HG03571 (cell line): ENCODE results near the gene FAM111A.

Experiments used
- ATAC-seq: cut with Tn5 transposase; IDR thresholded peaks from one replicate; pipeline ENCODE4 v1.9.1; 2021; ENCODE audit not compliant: unreplicated experiment

FAM111A gene

DNA sequence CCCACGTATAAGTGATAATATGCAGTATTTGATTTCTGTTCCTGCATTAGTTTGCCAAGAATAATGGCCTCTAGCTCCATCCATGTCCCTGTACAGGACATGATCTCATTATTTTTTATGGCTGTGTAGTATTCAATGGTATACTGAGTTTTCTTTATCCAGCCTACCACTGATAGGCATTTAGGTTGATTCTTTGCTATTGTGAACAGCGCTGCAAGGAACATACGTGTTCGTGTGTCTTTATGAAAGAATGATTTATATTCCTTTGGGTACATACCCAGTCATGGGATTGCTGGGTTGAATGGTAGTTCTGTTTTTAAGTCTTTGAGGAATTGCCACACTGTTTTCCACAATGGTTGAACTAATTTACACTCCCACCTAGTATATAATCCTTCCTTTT, 1.5 kb upstream of the FAM111A start:
- no peak for ATAC-seq

DNA sequence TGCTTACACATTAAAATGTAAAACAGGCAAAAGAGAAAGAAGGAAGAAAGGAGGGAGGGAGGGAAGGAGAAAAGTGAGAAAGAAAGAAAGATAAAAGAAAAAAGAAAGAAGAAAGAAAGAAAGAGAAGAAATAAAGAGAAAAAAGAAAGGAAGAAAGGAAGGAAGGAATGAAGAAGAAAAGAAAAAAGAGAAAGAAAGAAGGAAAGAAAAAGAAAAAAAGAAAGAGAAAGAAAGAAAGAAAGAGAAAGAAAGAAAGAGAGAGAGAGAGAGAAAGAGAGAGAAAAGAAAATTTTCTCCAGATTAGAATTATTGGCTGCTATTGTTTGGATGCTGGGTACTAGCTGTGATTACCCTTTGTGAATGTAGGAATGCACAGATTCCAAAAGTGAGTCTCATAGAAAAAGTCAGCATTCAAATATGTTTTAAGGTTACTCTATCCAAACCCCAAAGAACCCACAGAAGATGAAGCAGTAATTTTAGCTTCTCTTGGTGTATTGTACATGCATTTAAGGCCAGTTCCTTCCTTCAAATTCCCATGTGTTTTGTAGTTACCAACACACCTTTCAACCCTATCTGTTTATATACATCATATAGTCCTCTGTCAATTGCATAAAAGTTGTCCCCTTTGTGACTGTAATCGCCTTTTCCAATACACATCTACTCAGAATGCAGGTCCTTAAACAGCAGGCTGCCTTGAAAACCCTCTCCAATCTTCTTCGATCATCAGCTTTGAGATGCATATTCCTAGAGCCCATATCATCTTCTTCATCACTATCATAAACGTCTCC, 789 bp upstream of the FAM111A start:
- no peak for ATAC-seq

DNA sequence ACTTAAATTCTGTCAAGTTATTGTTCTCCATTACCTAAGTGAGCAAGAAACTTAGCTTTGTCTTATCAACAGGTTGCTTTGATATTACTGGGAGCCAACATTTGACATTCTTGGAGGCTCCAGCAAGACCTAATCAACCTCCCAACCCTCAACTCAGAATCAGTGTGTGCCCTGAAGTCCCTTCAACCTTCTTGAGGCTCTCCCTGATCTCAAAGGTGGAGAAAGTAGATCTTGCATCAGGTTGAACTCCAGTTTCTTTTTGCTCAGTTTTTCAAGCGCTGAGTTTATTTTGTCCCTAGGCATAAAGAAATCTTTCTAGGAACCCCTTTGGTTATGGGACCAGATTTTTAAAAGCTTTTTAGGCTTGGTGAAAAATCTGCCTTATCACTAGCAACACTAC, 1.4 kb downstream of the FAM111A start:
- no peak for ATAC-seq

DNA sequence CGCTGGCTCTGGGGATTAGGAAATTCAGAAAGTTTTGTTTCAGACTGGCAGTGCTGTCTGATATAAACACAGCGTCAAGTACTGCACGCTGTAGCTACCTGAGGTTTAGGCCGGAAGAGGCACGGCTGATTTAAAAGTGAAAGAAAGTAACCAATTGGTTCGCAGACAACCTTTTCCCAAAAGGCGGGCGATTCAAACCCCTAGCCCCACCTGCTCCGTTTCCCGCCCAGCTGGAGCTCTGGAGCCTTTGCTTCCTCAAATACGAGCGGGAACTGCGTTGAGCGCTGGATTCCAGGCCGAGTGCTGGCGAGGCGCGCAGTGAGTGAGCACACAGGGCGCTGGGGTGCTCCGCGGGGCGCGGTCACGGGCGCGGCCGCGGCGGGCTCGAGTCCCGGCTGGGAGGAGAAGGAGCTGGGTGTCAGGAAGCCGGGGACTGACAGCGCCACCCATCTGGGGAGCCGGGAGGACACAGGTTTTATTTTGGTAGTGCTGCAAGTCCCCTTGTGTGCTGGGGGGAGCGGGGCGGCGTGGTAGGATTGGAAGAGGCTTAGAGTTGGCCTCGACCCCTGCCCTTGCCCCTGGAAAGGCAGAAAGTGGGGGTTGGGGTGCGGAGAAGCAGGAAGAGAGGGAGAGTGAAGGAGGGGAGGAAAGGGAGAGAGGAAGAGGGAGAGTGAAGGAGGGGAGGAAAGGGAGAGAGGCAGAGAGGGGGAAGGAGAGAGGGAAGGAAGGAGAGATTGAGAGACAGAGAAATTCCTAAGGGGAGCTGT, 2.1 kb downstream of the FAM111A start:
- ATAC-seq, result peak; percentile 55

DNA sequence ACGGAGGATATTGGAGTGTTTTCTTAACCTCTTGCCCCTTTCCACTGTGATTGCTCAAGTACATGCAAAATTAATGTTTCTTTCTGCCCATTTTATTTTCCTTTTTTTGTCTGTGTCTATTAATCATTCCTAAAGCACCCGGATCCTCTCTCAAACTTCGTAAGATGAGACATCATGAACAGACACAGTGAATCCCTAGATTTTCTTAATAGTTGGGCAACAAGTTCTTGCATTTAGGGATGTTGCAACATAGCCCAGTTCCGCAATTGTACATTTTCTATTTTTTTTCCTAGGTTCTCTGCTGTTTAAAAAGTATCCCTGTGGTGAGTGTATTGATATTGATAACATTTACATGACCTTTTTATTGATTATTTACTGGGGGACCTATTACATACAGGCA, 2.9 kb downstream of the FAM111A start:
- no peak for ATAC-seq

DNA sequence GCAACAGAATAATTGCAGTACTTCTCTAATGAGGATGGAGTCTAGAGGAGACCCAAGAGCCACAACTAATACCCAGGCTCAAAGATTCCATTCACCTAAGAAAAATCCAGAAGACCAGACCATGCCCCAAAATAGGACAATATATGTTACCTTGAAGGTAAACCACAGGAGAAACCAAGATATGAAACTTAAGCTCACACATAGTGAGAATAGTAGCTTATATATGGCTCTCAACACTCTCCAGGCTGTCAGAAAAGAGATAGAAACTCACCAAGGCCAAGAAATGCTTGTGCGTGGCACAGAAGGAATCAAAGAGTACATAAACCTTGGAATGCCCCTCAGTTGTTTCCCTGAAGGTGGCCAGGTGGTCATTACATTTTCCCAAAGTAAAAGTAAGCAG, 9.1 kb downstream of the FAM111A start:
- peak; percentile 47 for ATAC-seq

DNA sequence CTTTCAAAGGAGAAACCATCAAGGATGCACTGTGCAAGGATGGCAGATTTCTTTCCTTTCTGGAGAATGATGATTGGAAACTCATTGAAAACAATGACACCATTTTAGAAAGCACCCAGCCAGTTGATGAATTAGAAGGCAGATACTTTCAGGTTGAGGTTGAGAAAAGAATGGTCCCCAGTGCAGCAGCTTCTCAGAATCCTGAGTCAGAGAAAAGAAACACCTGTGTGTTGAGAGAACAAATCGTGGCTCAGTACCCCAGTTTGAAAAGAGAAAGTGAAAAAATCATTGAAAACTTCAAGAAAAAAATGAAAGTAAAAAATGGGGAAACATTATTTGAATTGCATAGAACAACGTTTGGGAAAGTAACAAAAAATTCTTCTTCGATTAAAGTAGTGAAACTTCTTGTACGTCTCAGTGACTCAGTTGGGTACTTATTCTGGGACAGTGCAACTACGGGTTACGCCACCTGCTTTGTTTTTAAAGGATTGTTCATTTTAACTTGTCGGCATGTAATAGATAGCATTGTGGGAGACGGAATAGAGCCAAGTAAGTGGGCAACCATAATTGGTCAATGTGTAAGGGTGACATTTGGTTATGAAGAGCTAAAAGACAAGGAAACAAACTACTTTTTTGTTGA, 9.8 kb downstream of the FAM111A start:
- peak; percentile 68 for ATAC-seq

DNA sequence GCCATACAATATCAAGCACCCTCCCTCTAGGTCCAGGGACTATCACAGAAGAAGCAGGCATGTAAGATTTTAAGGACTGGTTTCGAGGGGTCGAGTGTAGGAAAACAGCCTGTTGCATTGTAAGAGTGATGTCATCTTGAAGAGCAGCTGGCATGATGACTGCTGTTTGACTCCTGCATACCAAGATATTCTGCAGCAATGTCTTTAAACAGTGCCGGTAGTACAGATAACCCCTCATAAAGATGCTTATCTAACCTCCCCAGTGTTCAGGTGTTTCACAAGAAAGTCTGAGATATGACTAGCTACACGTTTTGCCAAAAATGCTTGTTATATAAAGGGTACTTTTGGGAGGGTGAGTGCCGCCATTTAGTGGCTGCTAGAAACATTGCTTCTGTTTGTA, 12.0 kb downstream of the FAM111A start:
- ATAC-seq, result no peak

DNA sequence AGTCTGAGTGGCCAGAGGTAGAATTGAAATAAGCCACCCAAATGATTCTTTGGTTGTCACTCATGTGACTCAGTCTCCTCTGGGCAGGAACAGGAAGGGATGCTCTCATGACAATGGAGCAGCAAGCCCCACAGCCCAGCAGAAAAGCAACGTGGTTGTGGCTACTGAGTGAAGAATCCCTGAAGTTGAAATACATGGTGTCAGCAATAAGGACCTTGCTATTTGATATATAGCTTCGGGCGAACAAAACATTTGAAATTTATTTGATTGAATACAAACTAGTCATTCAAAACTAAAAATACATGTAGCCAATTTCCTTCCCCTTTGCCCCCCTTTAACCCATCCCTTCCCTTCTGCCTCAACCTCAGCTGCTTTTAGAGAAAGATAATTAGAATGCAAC, 14.8 kb downstream of the FAM111A start:
- ATAC-seq, result no peak

DNA sequence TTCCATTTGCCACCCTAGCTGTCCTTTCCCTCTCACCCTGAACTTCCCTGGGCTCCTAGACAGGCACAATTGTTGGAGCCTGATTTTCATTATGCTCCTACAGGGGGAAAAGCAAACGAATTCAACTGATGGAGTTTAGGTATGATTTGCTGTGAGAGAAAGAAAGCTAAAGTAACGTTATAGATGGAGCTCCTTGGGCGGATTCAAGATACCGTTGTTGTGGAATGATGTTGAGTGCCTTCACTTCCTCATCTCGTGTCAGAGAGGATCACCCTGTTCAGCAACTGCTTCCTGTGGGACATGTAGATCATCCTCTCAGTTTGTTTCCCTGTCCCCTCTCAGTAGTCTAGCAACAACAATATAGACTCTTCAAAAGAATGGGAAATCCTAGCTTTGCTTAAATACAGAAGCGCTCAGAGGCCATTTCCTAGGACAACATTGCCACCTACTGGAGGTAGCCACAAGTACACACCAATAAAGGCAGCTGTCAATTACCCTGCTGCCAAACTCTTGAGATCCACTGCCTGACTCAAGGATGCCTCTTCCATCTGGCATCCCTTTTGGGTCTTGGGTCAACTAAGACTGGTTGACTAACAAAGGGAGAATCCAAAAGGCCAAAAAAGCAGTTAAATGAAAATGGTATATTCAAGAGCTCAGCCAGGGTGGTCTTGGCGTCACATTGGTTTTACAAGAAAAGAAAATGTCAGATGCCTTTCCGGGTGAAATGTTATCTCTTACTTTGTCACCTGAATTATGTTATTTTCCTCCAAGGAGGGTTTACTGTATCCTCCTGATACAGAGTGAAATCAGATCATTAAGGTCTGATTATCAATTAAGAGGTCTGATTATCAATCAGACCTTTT, 15.8 kb downstream of the FAM111A start:
- ATAC-seq, result peak; percentile 82

DNA sequence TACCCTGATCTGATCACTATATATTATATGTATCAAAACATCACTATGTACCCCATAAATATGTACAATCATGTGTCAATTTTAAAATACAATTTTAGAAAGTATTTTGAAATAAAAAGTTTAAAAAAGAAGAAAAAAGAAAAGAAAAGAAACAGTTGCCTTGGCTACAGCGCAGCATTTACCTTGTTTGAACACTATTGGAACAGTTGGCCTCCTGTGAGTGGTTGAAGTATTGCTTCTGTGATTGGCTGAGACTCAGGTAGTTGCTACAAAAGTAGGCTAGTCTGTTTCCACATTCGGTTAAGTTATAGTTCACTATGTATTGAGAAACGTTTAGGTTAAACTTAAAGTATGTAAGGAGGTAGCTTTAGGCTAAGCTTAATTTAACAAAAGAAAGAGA, 21.4 kb downstream of the FAM111A start:
- ATAC-seq, result no peak

DNA sequence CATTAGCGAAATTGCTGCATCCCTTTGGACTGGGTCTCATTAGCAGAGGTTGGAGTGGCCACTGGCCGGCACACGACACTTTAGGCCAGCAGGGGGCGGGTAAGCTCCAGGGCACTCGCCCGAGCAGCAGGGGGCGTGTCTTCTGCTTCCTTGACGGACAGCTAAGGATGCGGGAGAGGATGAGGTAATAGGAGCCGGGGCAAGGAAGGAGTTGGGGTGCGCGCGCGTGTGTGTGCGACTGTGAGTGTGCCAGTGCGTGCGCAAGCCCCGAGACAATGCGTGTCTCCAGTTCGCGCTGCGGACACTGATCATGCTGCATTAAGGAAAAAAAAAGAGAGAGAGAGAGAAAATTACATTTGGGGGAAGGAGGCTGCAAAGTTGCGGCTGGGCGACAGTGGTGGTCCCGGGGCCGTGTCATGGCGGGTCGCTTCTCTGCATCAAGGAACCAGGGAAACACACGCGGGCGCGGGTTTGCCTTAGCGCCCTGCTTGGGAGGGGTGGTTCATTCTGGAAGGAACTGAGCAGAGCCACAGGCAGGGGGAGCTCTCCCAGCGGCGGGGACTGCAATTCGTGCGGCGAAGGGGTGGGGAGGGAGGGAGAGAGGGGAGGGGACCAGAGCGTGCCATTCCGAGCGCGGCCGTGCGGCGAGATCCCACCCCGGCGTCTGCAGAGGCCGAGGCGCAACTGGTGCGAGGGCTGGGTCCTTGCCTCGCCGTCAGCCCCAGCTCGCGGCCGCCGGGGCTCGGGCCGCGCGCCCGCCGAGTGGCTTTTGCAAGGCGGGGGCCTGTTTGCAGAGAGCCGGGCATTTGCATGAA, 29.1 kb downstream of the FAM111A start, which contains the start of gene DTX4:
TSS of gene DTX4 (plus strand) at position 625 of the 815 bp plus-strand sequence. CDS start 464 bp downstream, outside the sequence.
- ATAC-seq, result peak; percentile 72

DNA sequence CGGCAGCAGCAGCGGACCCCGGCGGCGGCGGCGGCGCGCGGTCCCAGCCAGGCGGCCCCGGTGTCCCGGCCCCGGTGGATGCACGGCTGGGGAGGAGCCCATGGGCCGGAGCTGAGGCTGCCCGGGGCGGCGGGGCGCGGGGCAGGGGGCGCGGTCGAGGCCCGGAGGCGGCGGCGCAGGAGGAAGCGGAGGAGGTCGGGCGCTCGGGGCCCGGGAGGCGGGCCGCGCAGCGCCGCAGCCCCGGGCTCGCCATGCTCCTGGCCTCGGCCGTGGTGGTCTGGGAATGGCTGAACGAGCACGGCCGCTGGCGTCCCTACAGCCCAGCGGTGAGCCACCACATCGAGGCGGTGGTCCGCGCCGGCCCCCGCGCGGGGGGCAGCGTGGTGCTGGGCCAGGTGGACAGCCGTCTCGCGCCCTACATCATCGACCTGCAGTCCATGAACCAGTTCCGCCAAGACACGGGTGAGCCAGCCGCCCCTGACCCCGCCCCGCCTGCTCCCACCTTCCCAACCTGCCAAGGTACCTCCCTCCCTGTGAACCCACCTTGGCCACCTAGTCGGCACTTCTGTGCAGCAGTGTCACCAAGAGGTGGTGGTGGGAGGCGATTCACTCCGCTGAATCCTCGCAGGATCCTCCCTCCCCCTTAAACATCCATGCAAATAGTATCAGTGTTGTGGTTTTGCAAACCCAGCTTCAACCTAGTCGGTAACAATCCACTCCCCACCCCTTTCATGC, 29.9 kb downstream of the FAM111A start:
- peak; percentile 30 for ATAC-seq

DNA sequence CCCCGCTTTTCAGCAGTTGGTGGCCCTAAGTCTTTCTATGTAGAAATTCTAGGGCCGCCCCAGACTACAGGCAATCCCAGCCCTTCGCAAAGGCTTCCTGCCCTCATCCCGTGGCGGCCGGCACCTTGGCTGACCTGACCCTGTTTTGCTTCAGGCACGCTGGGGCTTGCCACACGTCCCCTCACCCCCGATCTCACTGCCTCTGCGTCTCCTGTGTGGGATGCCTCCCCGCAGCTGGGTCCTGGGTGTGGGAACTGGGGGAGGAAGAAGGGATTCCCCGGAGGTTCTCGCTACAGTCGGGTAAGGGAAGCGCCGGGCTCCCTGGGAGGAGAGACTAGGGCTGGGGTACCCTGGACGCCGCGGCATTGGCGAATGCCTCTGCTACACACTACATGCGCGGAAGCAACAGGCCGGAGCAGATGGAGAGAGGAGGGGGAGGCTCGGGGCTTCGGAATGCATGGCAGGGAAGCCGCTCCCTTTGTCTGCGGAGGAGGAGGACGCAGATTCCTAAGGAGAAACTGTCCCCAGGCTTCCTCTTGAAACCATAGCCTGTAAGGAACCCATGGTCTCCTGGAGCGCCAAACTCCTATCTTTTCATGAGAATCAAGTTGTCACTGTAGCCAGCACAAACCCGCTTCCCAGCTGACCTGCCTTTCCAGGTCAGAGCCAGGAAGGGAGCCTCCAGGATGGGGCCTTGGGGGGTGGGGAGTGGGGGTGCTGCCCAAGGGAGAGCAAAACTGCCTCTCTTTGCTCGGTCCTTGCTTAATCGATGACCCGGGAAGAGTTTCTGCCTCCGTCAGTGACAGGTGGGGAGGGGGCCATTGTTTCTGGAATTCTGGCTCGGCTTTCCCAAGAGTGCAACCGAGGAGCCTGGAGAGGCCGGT, 30.7 kb downstream of the FAM111A start:
- no peak for ATAC-seq

DNA sequence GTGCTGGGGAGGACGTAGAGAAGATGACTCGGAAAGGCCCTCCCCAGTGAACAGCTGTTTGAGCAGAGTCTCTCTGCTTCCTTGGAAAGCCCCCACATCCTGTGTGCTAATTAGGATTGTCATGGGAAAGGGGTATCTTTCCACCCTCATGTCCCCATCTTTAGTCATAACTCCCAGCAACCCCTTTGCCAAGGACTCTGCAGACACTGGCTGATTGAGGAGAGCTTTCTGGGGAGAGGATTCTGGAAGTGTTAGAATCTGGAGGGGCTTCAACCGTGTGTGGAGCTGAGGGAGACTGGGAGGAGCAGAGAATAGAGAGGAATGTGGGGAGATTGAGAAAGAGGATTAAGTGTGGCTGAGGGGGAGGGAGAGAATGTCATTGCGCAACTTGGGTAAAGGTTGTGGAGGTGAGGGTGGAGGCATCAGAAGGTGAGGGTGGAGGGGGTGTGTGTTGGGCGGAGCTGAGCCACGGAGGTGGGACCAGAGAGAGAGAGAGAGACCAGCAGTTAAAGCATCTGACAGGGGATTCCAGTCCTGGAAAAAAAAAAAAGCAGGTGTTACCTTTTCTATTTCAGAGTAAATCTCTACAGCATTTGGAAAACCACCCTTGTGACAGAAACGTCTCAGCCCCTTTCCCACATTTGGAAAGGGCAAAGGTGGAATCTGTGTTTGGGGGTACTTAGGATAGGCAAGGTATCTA, 31.5 kb downstream of the FAM111A start:
- ATAC-seq, result no peak

DNA sequence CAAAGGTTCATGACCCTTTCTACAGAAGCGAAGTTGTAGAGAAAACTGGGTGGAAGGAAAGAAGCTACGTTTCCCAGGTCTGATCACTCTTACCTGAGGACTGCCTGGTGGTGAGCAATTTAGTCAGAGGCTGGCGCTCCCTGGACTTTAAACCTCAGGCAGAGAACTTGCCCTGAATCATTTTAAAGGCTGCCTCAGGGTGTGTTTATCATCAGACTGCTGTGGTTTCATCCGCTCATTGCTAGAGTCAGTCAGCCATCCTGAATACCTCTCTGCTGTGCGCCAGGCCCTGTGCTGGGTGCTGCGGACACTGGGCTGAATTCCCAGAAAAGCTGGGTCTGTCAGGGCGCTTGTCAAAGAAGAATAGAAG, 32.0 kb downstream of the FAM111A start:
- no peak for ATAC-seq

DNA sequence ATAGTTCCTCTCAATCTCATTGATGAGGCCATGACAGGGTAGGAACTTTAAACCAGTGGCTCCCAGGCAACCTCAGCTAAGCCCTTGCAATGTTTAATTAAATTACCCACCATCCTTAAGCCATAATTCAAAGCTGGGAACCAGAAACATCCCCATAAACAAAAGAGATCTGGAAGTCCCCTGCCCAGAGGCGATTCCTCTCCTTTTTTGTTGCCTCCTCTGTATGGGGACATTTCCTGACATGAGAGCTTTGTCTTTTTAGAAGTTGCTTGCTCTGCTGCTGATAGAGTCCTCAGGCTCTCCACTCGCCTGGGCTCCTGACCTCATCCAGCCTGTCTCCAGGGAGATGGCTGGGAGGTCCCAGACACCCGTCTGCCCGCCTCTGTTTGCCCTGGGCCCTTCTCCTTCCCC, 32.4 kb downstream of the FAM111A start:
- no peak for ATAC-seq

DNA sequence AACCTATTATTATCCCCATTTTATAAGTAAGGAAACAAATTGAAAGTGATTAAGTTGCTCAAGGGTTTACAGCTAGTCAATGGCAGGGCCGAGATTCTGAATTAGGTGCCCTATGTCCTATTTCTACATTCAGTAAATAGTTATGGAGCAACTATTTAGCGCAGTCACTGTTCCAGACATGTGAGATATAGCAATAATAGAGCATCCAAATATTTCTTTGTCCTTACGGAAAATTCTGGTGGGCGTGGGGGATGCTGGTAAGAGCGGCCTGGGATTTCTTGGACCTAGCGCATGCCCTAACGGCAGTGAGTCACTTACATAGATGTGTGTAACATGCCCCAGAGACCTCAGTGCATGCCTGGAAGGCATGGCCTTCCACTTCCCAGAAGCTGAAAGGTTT, 33.7 kb downstream of the FAM111A start:
- ATAC-seq, result no peak
